ENCODE results near the gene LMBRD1.

Gene LMBRD1

DNA sequence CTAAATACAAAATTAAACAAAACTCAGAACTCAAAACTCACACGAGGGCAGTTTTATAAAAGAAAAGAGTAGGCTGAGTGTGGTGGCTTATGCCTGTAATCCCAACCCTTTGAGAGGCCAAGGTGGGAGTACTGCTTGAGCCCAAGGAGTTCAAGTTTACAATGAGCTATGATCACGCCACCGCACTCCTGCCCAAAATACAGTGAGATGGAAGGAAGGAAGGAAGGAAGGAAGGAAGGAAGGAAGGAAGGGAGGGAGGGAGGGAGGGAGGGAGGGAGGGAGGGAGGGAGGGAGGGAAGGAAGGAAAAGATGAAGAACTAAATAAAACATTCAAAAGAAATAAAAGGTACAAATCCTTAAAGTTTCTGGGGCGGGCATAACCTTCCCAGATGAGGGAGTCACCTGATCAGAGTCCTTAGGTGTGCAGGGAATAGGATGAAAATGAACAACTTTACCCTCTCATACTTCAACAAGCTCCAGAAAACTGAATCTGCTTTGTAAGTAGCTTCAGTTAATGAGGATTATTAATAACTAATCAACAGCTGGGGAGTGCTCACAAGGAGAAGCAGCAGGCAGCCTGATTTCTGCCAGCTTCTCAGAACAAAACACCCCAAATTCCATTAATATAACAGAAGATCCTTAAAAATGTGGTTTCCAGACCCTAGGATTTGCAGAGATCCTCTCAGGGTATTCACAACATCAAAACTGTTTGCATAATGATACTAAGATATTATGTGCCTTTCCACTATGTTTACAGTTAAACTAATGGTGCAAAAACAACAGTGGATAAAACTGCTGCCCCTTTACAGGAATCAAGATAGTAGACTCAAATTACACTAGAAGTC lies 21.8 kb downstream of the LMBRD1 start:
- Histone ChIP-seq H3K27ac (no peak overlapping the region), H3K4me1 (ENCODE audit: low read depth, poor library complexity, severe bottlenecking) (no peaks in the 10 kb centered on the region), H3K4me3 (IDR thresholded peaks at IDR 0.05; ENCODE audit: insufficient read depth, low read depth, low read length) (no peak overlapping the region), H3K27me3 (ENCODE audit: insufficient read depth, low read depth) (no peaks in the 10 kb centered on the region), H4K20me1 (ENCODE audit: insufficient read depth) (no peaks in the 10 kb centered on the region), H2AFZ (ENCODE audit: low read depth) (no peak overlapping the region), H3K9ac (no peak overlapping the region), H3K79me2 (ENCODE audit: insufficient read depth, low read depth) (no peaks in the 10 kb centered on the region), H3K36me3 (ENCODE audit: insufficient read depth) (no peaks in the 10 kb centered on the region), H3K4me2 (no peak overlapping the region)
- TF ChIP-seq, protein P1, sequence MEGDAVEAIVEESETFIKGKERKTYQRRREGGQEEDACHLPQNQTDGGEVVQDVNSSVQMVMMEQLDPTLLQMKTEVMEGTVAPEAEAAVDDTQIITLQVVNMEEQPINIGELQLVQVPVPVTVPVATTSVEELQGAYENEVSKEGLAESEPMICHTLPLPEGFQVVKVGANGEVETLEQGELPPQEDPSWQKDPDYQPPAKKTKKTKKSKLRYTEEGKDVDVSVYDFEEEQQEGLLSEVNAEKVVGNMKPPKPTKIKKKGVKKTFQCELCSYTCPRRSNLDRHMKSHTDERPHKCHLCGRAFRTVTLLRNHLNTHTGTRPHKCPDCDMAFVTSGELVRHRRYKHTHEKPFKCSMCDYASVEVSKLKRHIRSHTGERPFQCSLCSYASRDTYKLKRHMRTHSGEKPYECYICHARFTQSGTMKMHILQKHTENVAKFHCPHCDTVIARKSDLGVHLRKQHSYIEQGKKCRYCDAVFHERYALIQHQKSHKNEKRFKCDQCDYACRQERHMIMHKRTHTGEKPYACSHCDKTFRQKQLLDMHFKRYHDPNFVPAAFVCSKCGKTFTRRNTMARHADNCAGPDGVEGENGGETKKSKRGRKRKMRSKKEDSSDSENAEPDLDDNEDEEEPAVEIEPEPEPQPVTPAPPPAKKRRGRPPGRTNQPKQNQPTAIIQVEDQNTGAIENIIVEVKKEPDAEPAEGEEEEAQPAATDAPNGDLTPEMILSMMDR (conservative IDR thresholded peaks at IDR 0.05; ENCODE audit: low read depth, low read length): no peak

DNA sequence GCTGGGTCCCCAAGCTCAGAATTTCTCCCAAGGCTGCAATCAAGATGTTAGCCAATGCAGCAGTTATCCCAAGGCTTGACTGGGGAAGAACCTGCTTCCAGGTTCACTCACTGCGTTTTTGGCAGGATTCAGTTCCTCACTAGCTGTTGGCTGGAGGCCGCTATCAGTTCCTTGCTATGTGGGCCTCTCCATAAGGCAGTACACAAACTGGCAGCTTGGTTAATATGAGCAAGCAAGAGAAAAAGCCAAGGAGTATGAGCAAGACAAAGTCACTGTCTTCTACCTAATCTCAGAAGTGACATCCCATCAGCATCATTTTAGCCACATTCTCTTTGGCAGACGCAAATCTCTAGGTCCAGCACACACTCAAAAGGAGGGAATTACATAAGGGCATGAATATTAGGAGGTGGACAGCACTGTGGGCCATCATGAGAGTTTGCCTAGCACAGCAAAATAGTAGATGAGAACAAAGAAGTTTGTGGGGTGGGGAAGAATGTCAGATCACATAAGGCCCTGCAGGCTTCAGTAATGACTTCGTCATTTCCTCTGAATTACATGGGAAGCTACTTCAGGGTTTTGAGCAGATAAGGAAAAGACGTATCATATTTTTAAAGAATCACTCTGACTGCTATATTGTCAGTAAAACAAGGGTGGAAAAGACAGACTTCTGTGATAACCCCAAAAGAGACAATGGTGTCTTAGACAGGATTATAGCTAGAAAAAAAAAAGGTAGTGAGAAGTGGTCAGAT lies 25.5 kb downstream of the LMBRD1 start:
- Histone ChIP-seq H3K36me3 (ENCODE audit: insufficient read depth) (no peaks in the 10 kb centered on the region), H4K20me1 (ENCODE audit: insufficient read depth) (no peaks in the 10 kb centered on the region), H3K4me3 (IDR thresholded peaks at IDR 0.05; ENCODE audit: insufficient read depth, low read depth, low read length) (no peak overlapping the region), H3K9ac (no peak overlapping the region), H2AFZ (ENCODE audit: low read depth) (no peak overlapping the region), H3K79me2 (ENCODE audit: insufficient read depth, low read depth) (no peaks in the 10 kb centered on the region), H3K4me1 (ENCODE audit: low read depth, poor library complexity, severe bottlenecking) (no peaks in the 10 kb centered on the region), H3K27ac (no peak overlapping the region), H3K27me3 (ENCODE audit: insufficient read depth, low read depth) (no peaks in the 10 kb centered on the region), H3K4me2 (no peak overlapping the region)
- TF ChIP-seq, protein P1 (conservative IDR thresholded peaks at IDR 0.05; ENCODE audit: low read depth, low read length): no peak

DNA sequence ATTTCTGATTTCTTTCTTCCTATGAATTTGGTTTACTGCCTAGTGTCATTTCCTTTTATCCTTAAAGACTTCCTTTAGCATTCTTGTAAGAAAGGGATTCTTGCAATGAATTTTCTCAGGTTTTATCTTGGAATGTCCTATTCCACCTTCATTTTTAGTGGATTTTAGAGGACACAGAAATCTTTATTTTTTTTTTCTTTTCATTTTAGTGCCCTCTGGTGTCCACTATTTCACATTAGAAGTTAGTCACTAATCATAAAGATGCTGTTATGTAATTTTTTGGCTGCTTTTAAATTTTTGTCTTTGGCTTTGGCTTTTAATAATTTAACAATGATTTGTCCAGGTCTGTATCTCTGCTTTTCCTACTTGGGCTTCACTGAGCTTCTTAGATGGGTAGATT lies 28.1 kb downstream of the LMBRD1 start:
- Histone ChIP-seq H3K4me3 (IDR thresholded peaks at IDR 0.05; ENCODE audit: insufficient read depth, low read depth, low read length) (no peak overlapping the region), H3K27ac (no peak overlapping the region), H4K20me1 (ENCODE audit: insufficient read depth) (no peaks in the 10 kb centered on the region), H3K36me3 (ENCODE audit: insufficient read depth) (no peaks in the 10 kb centered on the region), H3K27me3 (ENCODE audit: insufficient read depth, low read depth) (no peaks in the 10 kb centered on the region), H3K4me2 (no peak overlapping the region), H2AFZ (ENCODE audit: low read depth) (no peak overlapping the region), H3K9ac (no peak overlapping the region), H3K4me1 (ENCODE audit: low read depth, poor library complexity, severe bottlenecking) (no peaks in the 10 kb centered on the region), H3K79me2 (ENCODE audit: insufficient read depth, low read depth) (no peaks in the 10 kb centered on the region)
- TF ChIP-seq, protein P1 (conservative IDR thresholded peaks at IDR 0.05; ENCODE audit: low read depth, low read length): no peak

DNA sequence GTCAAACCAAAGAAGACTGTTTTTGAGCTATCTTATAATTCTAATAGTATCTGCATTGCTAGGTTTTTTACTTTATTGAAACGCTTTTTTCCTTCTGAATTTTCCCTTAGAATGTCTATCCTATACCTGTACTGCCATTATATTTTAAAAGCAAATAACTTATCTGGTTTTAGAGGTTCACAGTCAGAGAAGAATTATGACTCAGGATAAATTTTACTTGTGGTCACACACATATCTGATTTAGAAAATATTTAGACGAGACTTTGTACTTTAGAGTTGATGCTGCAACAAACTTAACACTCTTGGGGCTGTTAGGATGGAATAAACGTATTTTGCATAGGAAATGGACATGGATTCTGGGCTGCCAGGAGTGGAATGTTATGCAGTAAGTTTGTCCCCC lies 33.0 kb downstream of the LMBRD1 start:
- Histone ChIP-seq H3K4me3 (IDR thresholded peaks at IDR 0.05; ENCODE audit: insufficient read depth, low read depth, low read length) (no peak overlapping the region), H2AFZ (ENCODE audit: low read depth) (no peak overlapping the region), H3K9ac (no peak overlapping the region), H3K4me2 (no peak overlapping the region), H3K79me2 (ENCODE audit: insufficient read depth, low read depth) (no peaks in the 10 kb centered on the region), H3K36me3 (ENCODE audit: insufficient read depth) (no peaks in the 10 kb centered on the region), H3K27me3 (ENCODE audit: insufficient read depth, low read depth) (no peaks in the 10 kb centered on the region), H3K27ac (no peak overlapping the region), H3K4me1 (ENCODE audit: low read depth, poor library complexity, severe bottlenecking) (no peaks in the 10 kb centered on the region), H4K20me1 (ENCODE audit: insufficient read depth) (no peaks in the 10 kb centered on the region)
- TF ChIP-seq, protein P1 (conservative IDR thresholded peaks at IDR 0.05; ENCODE audit: low read depth, low read length): no peak
